Liver (tissue), 9 donors: ENCODE measurements around the gene FBXO31. TPM values are rescaled to one million over a fixed set of nuclear protein-coding genes. Genes with fewer than 3 reads are reported as not detected.
A peak's percentile ranks its signal among the peaks of the same experiment; 100 is the strongest.
"Not testable (repeated sequence)": the region's sequence is repeated elsewhere in the genome, so short reads cannot be mapped to it uniquely, and the experiment has no call there.

Source experiments
- DNase-seq: peaks from one replicate; pipeline ENCODE4 v3.0.0-alpha.2; 2017; ENCODE audit warnings: low spot score
- H3K27ac ChIP-seq, 2 donors: one replicate each; pipeline ENCODE4 v1.7.0; 2013; ENCODE audit warnings: inconsistent platforms in 2 of 2, low read length in 2 of 2, control low read depth in 1 of 2, low read depth in 1 of 2, mild to moderate bottlenecking in 1 of 2
- H3K27me3 ChIP-seq, 4 donors: one replicate each; pipeline versions ENCODE4 v1.6.1 to v1.7.0; 2013; ENCODE audit warnings: low read length in 3 of 4, inconsistent platforms in 1 of 4, mild to moderate bottlenecking in 1 of 4, moderate library complexity in 1 of 4; ENCODE audit not compliant: control insufficient read depth in 4 of 4, insufficient read depth in 4 of 4
- H3K36me3 ChIP-seq, 4 donors: one replicate each; pipeline versions ENCODE4 v1.6.1 to v1.7.0; 2013; ENCODE audit warnings: low read length in 3 of 4, mild to moderate bottlenecking in 3 of 4, low read depth in 1 of 4, moderate library complexity in 1 of 4; ENCODE audit not compliant: control insufficient read depth in 4 of 4, insufficient read depth in 3 of 4
- H3K4me1 ChIP-seq, 4 donors: one replicate each; pipeline versions ENCODE4 v1.6.1 to v1.7.0; 2013; ENCODE audit warnings: low read length in 3 of 4, mild to moderate bottlenecking in 3 of 4, moderate library complexity in 1 of 4; ENCODE audit not compliant: control insufficient read depth in 4 of 4, insufficient read depth in 4 of 4
- H3K4me3 ChIP-seq, 3 donors: one replicate each; pipeline versions ENCODE4 v1.6.1 to v1.7.0; 2013; ENCODE audit warnings: low read length in 3 of 3, control low read depth in 1 of 3, low read depth in 1 of 3, mild to moderate bottlenecking in 1 of 3
- H3K9ac ChIP-seq, 2 donors: one replicate each; pipeline ENCODE4 v1.7.0; 2013; ENCODE audit warnings: low read length in 2 of 2, mild to moderate bottlenecking in 2 of 2, moderate library complexity in 2 of 2, control low read depth in 1 of 2, low read depth in 1 of 2
- H3K9me3 ChIP-seq, 4 donors: one replicate each; pipeline versions ENCODE4 v1.6.1 to v1.7.0; 2013; ENCODE audit warnings: low read length in 3 of 4; ENCODE audit not compliant: control insufficient read depth in 4 of 4
- CTCF ChIP-seq: fragments of 150-350 bp; IDR thresholded peaks from 2 replicates; pipeline ENCODE4 v1.5.1; 2017; ENCODE audit warnings: improper control_type of control experiment, low read depth, low read length; ENCODE audit not compliant: missing input control
- EGR1 ChIP-seq, 2 donors: IDR thresholded peaks; 2 replicates each; pipeline ENCODE4 v1.6.1; 2016 to 2018; ENCODE audit warnings: antibody characterized with exemption in 2 of 2, low read depth in 2 of 2
- GABPA ChIP-seq, 2 donors: IDR thresholded peaks in 1 of 2; conservative IDR thresholded peaks in 1 of 2; 2 replicates each; pipeline ENCODE4 v1.6.1; 2016; ENCODE audit warnings: antibody characterized with exemption in 2 of 2, mild to moderate bottlenecking in 1 of 2, moderate library complexity in 1 of 2
- HNF4A ChIP-seq, 2 donors: conservative IDR thresholded peaks; 2 replicates each; pipeline ENCODE4 v1.6.1; 2016; ENCODE audit warnings: antibody characterized with exemption in 2 of 2, mild to moderate bottlenecking in 2 of 2
- NR2F2 ChIP-seq: IDR thresholded peaks from 2 replicates; pipeline ENCODE4 v1.6.1; 2016; ENCODE audit warnings: antibody characterized with exemption
- RXRA ChIP-seq, 2 donors: IDR thresholded peaks; 2 replicates each; pipeline ENCODE4 v1.6.1; 2017 to 2018; ENCODE audit warnings: antibody characterized with exemption in 2 of 2, mild to moderate bottlenecking in 1 of 2
- SP1 ChIP-seq: IDR thresholded peaks from 2 replicates; pipeline ENCODE4 v1.6.1; 2018; ENCODE audit warnings: antibody characterized with exemption, mild to moderate bottlenecking
- ZBTB33 ChIP-seq: IDR thresholded peaks from 2 replicates; pipeline ENCODE4 v1.6.1; 2016; ENCODE audit warnings: antibody characterized with exemption
- WGBS: extraction: QIAGEN DNeasy Blood & Tissue Kit; methylation state at CpG from one replicate; pipeline ENCODE4 v1.1.7; 2013; 5-methylcytosine and 5-hydroxymethylcytosine counted together
- polyA plus RNA-seq, 2 donors: library from polyadenylated mRNA; stranded (reverse) in 1 of 2; unstranded in 1 of 2; fragments of 200-250 nt in 1 of 2; fragments of >200 nt in 1 of 2; fragmentation: Nextera tagmentation in 1 of 2; extraction: Ambion mirVana in 1 of 2; gene quantifications; one replicate each; pipeline versions ENCODE4 v1.2.1 to v1.2.3, GENCODE V29; 2013 to 2015
- total RNA-seq, 2 donors: library from RNA; depleted of rRNA; stranded (reverse); fragments of >200 nt; gene quantifications; one replicate each; pipeline ENCODE4 v1.2.3, GENCODE V29; 2014
- donor health status: healthy.
- donor health status: healthy.
- donor health status: healthy.
- donor health status: healthy.
- donor health status: healthy.

FBXO31 gene
- total and polyA plus RNA-seq, 4 donors, result 13.2 to 30.3 (median 18.1) TPM

DNA sequence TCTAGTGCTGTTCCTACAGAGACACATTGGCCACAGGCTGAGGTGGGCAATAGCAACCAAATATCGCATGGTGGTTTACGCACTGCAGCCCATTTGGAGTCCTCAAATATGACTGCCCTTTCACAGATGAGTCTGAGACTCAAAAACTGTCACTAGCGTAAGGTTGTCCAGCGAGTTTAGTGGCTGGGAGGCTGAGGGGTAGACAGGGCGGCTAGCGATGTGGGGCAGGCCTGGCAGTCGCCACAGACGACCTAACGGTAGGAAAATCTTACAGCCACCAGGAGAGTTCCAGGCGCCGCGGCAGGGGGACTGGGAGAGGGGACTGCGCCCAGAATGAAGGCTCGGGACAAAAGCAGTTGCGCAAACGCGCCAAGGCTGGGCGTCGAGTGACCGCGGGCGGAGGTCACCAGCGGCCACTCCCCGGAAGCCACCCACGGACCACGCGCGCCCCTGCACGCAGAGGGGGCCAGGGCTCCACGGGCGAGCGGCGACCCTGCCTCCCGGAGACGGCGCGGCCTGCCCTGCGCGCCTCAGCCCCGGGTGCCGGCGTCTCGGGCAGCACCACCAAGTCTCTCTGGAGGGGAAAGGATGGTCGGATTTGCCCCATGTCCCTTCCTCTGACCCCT lies 7.9 kb upstream of the FBXO31 start:
- peaks cover 0 to 4% (median 1%) of the 10 kb centered on the region in 4 donors for H3K36me3 ChIP-seq
- peak; percentile 73 for DNase-seq
- peak; percentile 44 for TF ChIP-seq SP1
- TF ChIP-seq EGR1 (IDR thresholded peaks at IDR 0.05; ENCODE audit: low read depth in 2 of 2), result peak in 1 of 2 donors; percentile 23
- peak in 1 of 2 donors; percentile 76 for TF ChIP-seq RXRA (IDR thresholded peaks at IDR 0.05)
- no peak for TF ChIP-seq CTCF
- TF ChIP-seq NR2F2, result no peak
- peaks cover 14 to 40% (median 18%) of the 10 kb centered on the region in 4 donors for H3K4me1 ChIP-seq
- H3K9me3 ChIP-seq, result no peaks in the 10 kb centered on the region
- H3K9ac ChIP-seq, result peak overlapping the region; percentile 79 to 97
- WGBS, result 6% methylated on average over 44 of the region's 44 CpGs
- H3K4me3 ChIP-seq, result peak overlapping the region in 2 of 3 donors; percentile 60 to 64
- peak overlapping the region; percentile 99 for H3K27ac ChIP-seq
- no peaks in the 10 kb centered on the region for H3K27me3 ChIP-seq

- Histone ChIP-seq H3K4me1 (peaks cover 14 to 40% (median 18%) of the 10 kb centered on the region in 4 donors), H3K9ac (peak overlapping the region; percentile 79 to 97), H3K9me3 (no peaks in the 10 kb centered on the region), H3K27me3 (no peaks in the 10 kb centered on the region), H3K36me3 (peaks cover 0 to 4% (median 1%) of the 10 kb centered on the region in 4 donors), H3K4me3 (no peak overlapping the region), H3K27ac (peak overlapping the region; percentile 99)
- WGBS, result 97% methylated on average over 24 of the region's 24 CpGs
- TF ChIP-seq ZBTB33, result no peak
- no peak for TF ChIP-seq GABPA (IDR thresholded peaks at IDR 0.05 in 1 of 2, conservative IDR thresholded peaks at IDR 0.05 in 1 of 2)
- DNase-seq, result no peak
Measured at GRCh38 chr16:87390641-87391323, 7.2 kb upstream of the FBXO31 start.

GRCh38 chr16:87389914-87390313 lies 6.3 kb upstream of the FBXO31 start:
- TF ChIP-seq HNF4A (conservative IDR thresholded peaks at IDR 0.05), result peak in 1 of 2 donors; percentile 3
- H3K36me3 ChIP-seq, DNase-seq, H3K27me3 ChIP-seq, H3K9ac ChIP-seq, H3K4me3 ChIP-seq, H3K9me3 ChIP-seq: not testable (repeated sequence)
- Histone ChIP-seq H3K4me1 (peaks cover 11 to 40% (median 18%) of the 10 kb centered on the region in 4 donors), H3K27ac (peak overlapping the region; percentile 99)
- 84% methylated on average over 9 of the region's 9 CpGs for WGBS
